ENCODE measurements around the gene SIAH1.
"Not testable (repeated sequence)": the region's sequence is repeated elsewhere in the genome, so short reads cannot be mapped to it uniquely, and the experiment has no call there.

SIAH1 gene

GRCh38 chr16:48393485-48394354, 8.5 kb upstream of the SIAH1 start:
- no peak for DNase-seq (ENCODE audit: low read depth, low spot score)

DNA sequence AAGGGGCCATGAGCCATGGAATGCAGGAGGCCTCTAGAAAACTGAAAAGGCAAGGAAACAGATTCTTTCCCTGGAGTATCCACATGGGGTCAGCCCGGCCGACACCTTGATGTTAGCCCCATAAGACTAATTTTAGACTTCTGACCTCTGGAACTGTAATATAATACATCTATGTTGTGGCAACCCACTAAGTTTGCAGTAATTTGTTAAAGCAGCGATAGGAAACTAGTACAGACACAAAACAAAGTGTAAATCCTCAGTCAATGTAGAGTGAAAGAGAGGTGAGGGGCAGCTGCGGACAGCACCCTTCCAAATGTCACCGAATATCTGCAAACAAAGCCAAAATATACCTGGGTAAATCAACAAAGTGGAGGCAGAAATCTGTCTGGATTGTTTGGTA, 7.2 kb upstream of the SIAH1 start:
- no peak for DNase-seq (ENCODE audit: low read depth, low spot score)

DNA sequence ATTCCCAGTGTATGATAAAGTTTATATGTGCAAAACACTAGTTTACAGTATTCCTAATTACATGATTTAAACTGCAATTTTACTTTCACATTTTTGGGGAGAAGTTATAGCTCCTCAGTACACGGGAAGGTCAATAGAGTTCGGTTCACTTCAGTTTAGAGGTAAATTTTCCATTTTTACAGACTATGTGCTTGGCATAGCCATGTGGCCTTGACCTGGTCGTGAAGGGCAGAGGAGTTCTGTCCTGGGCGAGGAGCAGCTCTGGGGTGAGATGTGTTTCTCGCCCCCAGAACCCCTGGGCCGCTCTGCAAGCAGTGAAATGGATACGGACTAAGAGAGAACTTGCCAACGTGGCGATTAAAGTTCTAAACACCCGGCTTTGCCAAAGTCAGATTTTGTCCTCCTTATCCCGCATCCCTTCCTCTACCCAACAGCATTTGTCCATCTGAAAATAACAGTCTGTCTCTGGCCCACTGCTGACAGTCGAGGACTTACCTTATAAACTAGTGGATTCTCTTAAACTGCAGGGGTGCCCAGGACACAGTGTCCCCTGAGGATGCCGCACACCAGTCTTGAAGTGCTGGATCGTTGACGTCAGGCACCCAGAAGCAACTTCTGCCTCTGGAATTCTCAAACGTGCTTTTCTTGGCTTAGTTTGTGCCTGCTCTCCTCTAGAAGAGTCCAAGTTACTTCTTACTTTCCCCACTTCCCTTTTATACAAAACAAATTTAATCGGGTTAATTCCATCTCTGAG, 1.5 kb upstream of the SIAH1 start:
- DNase-seq (ENCODE audit: low read depth, low spot score): no peak

- no peak for DNase-seq (ENCODE audit: low read depth, low spot score)
Measured at GRCh38 chr16:48384520-48385252, 527 bp downstream of the SIAH1 start.

- DNase-seq (ENCODE audit: low read depth, low spot score): no peak
Measured at GRCh38 chr16:48383877-48384519, 1.2 kb downstream of the SIAH1 start.

GRCh38 chr16:48383009-48383876, 2.0 kb downstream of the SIAH1 start:
- no peak for DNase-seq (ENCODE audit: low read depth, low spot score)

GRCh38 chr16:48382131-48382530, 3.1 kb downstream of the SIAH1 start:
- no peak for DNase-seq (ENCODE audit: low read depth, low spot score)

- no peak for DNase-seq (ENCODE audit: low read depth, low spot score)
Measured at GRCh38 chr16:48381201-48381600, 4.0 kb downstream of the SIAH1 start.

DNA sequence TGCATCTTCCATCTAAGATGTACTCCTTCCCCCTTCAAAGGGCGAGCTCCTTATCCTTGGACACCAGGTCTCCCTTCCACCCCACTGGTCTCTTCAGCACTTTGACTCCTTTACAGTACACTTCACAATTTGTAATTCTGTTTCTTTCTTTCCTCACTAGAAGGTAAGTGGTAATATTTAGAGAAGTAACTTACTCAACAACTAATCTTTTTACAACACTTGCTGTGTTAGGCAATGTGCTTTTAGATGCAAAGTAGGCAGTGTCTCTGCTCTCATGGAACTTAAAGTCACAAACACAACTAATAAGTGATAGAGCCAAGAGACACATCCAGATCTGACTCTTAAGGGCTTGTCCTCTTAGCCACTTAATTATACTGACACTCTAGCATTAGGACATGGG, 6.4 kb downstream of the SIAH1 start:
- DNase-seq (ENCODE audit: low read depth, low spot score): no peak

DNA sequence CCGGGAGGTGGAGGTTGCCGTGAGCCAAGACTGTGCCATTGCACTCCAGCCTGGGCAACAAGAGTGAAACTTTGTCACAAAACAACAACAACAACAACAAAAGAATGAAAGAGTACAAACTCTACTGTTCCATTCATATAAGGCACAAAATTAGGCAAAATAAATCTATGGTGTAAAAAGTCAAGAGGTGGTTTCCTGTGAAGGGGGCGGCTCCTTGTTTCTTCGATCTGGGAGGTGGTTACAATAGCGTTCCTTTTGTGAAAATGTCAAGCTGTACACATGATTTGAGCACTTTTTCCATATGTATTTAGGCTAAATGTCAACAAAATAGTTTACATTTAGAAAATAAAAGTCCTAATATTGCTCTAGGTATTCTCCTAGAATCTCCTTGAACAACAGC, 6.9 kb downstream of the SIAH1 start:
- no peak for DNase-seq (ENCODE audit: low read depth, low spot score)

GRCh38 chr16:48377301-48377700, 7.9 kb downstream of the SIAH1 start:
- DNase-seq (ENCODE audit: low read depth, low spot score): not testable (repeated sequence)

DNA sequence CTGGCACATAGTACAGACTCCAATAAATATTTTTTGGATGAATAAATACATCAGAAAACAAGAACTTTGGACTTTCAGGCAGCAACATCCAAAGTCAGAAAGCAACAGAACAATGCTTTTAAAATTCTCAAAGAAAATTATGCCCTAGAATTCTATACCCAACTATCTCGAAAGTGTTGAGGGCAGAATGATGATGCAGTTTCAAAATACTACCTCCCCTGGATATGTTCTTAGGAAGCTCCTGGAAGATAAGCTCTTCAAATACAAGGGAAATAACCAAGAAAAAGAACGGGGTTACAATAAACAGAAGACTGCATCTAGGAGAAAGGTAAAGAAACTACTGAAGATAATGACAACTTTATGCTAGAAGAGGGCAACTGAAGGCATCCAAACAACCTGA, 11.0 kb downstream of the SIAH1 start:
- DNase-seq (ENCODE audit: low read depth, low spot score): no peak

DNA sequence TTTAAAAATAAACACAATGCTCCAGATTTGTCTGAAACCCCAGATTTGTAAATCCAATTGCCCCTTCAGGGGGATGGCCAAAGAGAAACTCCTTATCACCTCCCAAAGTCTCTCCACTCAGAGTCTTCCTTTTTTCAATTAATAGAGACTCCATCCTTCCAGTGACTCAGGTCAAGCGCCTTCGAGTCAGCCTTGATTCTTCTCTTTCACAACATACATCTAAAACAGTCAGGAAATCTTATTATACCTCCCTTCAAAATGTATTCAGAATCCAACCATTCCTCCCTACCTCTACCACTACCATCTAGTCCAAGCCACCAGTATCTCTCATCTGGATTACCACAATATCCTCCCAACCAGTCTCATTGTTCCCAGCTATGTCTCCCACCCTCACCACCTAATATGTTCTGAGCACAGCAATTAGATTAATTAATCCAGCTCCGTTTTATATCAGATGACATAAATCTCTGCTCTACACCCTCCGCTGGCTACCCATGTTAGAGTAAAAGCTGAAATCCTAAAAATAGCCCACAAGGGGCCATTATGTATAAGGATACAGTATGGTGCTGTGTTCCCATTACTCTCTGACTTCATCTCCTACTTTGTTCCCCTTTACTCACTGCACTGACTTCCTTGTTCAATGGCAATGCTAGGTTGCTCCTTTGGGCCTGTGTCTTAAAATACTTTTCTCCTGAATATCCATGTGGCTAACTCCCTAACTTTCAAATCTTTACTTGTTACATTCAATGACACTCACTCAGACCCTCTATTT, 11.8 kb downstream of the SIAH1 start:
- DNase-seq (ENCODE audit: low read depth, low spot score): no peak

GRCh38 chr16:48372744-48373143, 12.5 kb downstream of the SIAH1 start:
- no peak for DNase-seq (ENCODE audit: low read depth, low spot score)

DNA sequence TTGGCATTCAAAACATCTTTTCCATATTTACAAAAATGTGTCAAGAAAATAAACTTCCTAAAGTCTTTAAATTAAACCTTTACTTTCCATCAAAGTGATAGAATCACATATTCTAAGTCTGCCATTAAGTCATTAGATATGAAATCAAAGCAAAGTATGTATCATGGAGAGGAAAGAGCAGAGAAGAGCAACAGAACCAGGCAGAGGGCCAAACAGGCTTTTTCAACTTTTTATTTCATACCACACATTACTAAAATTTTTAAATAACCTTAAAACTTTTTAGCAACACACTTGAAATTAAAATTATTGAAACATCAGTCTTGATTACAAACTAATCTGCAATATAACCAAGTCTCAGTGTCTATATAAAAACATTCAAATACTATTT, 13.8 kb downstream of the SIAH1 start:
- no peak for DNase-seq (ENCODE audit: low read depth, low spot score)

DNA sequence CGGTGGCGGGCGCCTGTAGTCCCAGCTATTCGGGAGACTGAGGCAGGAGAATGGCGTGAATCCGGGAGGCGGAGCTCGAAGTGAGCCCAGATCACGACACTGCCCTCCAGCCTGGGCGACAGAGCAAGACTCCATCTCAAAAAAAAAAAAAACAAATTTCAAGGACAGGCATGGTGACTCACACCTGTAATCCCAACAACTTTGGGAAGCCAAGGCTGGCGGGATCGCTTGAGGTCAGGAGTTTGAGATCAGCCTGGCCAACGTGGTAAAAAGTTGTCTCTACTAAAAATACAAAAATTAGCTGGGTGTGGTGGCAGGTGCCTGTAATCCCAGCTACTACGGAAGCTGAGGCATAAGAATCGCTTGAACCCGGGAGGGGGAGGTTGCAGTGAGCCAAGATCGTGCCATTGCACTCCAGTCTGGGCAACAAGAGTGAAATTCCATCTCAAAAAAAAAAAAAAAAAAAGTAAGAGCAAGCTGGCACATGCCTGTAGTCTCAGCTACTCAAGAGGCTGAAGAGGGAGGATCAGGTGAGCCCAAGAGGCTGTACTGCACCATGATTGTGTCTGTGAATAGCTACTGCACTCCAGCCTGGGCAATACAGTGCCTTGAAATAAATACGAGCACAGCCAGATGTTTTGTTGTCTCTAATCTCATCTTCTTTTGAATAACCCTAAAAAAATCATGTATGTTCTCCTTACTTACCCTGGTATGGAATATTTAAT, 14.4 kb downstream of the SIAH1 start:
- DNase-seq (ENCODE audit: low read depth, low spot score): not testable (repeated sequence)

- DNase-seq (ENCODE audit: low read depth, low spot score): no peak
Measured at GRCh38 chr16:48370229-48370628, 15.0 kb downstream of the SIAH1 start.

DNA sequence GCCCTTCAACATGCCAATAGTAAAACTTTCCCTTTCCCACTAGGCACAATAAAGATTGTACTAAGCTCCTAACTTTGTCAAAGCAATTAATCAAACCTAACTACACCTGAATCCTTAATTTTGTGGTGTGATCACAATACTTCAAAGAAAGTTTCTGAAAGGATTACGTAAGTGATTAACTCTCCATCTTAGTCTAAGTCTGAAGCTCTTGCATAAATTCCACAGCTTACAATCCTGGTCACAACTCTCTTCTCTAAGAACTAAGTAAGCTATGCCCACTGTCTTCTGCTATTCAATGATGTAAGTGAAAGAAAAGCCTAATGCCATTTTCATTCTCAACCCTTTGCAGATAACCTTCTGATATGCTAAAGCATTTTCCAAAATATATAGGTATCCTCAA, 15.4 kb downstream of the SIAH1 start:
- no peak for DNase-seq (ENCODE audit: low read depth, low spot score)

DNA sequence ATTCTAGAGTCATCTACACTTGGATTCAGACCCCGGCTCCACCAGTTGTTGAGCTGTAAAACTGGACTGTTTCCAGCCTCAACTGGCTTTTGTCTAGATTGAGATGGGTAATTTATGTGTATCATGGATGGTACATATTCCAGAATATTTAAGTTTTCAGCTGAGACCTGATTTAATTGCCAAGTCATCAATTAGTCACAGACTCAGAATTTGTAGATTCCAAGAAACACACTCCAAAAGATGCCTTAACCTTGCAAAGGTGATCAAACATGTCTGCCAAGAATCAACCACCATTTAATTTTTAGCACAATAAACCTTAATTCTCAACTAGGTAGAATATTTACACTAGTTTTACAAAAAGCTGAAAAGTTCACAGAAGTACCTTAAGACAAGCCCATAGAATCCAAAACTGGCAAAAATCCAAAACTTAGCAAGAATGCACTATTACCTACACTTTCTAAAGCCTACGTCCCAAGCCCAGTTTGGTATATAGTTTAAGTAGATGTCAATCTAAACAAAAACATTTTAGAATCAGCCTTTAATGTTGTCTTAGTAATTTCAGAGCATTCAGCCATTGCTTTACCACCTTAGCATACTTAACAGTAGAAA, 17.7 kb downstream of the SIAH1 start:
- no peak for DNase-seq (ENCODE audit: low read depth, low spot score)
